PC-3 (cell line): ENCODE measurements around the gene KCNQ2. TPM values are rescaled to one million over a fixed set of nuclear protein-coding genes. Genes with fewer than 3 reads are reported as not detected.

ENCODE experiments used
- ATAC-seq: fragments of 200-7000 bp; cut with Tn5 transposase; 2 replicates; pipeline ENCODE4 v1.9.1; 2020; ENCODE audit warnings: mild to moderate bottlenecking, moderate library complexity
- BruUV-seq: library from RNA; stranded (reverse); fragments of 400-500 nt; replicated peaks from 2 replicates; lab custom pipeline; 2021; lab: Mats Ljungman, UMichigan
- CTCF ChIA-PET: fragments of 300-600 bp; sonication (Branson Sonifier 250); formaldehyde crosslinking; loops from one replicate; lab custom pipeline; 2022; ENCODE audit warnings: antibody characterized with exemption; lab: Charles Lee
- POLR2A ChIA-PET: fragments of 300-600 bp; sonication (Branson Sonifier 250); formaldehyde crosslinking; loops from one replicate; lab custom pipeline; 2022; ENCODE audit warnings: antibody characterized with exemption; ENCODE audit not compliant: unreplicated experiment; lab: Charles Lee
- DNase-seq: peaks from one replicate; pipeline ENCODE4 v3.0.0-alpha.2; 2015
- H2AFZ ChIP-seq: fragments of 300-600 bp; sonication (generic); 2 replicates; pipeline ENCODE4 v1.6.0; 2016; ENCODE audit warnings: antibody characterized with exemption, low read length
- H3F3A ChIP-seq: fragments of 300-600 bp; sonication (generic); one replicate; pipeline ENCODE4 v1.6.0; 2017; ENCODE audit warnings: antibody characterized with exemption, low read length, control low read depth, mild to moderate bottlenecking; ENCODE audit not compliant: unreplicated experiment
- H3K27ac ChIP-seq: fragments of 300-600 bp; sonication (generic); 2 replicates; pipeline ENCODE4 v1.5.1; 2016; ENCODE audit warnings: mild to moderate bottlenecking, low read length
- H3K27me3 ChIP-seq: fragments of 300-600 bp; sonication (generic); 2 replicates; pipeline ENCODE4 v1.6.1; 2016; ENCODE audit warnings: low read length, mixed read lengths
- H3K36me3 ChIP-seq: fragments of 300-600 bp; sonication (generic); 2 replicates; pipeline ENCODE4 v1.6.1; 2016; ENCODE audit warnings: low read depth, mixed run types, low read length, mixed read lengths
- H3K4me1 ChIP-seq: fragments of 300-600 bp; sonication (generic); 2 replicates; pipeline ENCODE4 v1.5.1; 2016; ENCODE audit warnings: low read length; ENCODE audit not compliant: insufficient read depth
- H3K4me2 ChIP-seq: fragments of 300-600 bp; sonication (generic); 2 replicates; pipeline ENCODE4 v1.6.0; 2016; ENCODE audit warnings: low read length
- H3K4me3 ChIP-seq: fragments of 300-600 bp; sonication (generic); 2 replicates; pipeline ENCODE4 v1.5.1; 2016; ENCODE audit warnings: mild to moderate bottlenecking, low read length, mixed read lengths
- H3K79me2 ChIP-seq: fragments of 300-600 bp; sonication (generic); 2 replicates; pipeline ENCODE4 v1.6.1; 2017; ENCODE audit warnings: low read length, mixed read lengths
- H3K9ac ChIP-seq: fragments of 300-600 bp; sonication (generic); 2 replicates; pipeline ENCODE4 v1.6.0; 2016; ENCODE audit warnings: mild to moderate bottlenecking, low read length
- H3K9me2 ChIP-seq: fragments of 300-600 bp; sonication (generic); replicated peaks from 2 replicates; pipeline ENCODE4 v1.6.1; 2016; ENCODE audit warnings: mixed run types, low read length, mixed read lengths
- H3K9me3 ChIP-seq: fragments of 300-600 bp; sonication (generic); 2 replicates; pipeline ENCODE4 v1.6.1; 2016; ENCODE audit warnings: low read length, mixed read lengths
- H4K20me1 ChIP-seq: fragments of 300-600 bp; sonication (generic); 2 replicates; pipeline ENCODE4 v1.6.1; 2016; ENCODE audit warnings: low read length, mixed read lengths
- EZH2 ChIP-seq: fragments of 300-600 bp; sonication (generic); IDR thresholded peaks from one replicate; pipeline ENCODE4 v1.6.1; 2017; ENCODE audit warnings: antibody characterized with exemption, mild to moderate bottlenecking, low read length; ENCODE audit not compliant: unreplicated experiment
- EZH2phosphoT487 ChIP-seq: fragments of 300-600 bp; sonication (generic); IDR thresholded peaks from 2 replicates; pipeline ENCODE4 v1.6.1; 2018; ENCODE audit warnings: mild to moderate bottlenecking, antibody characterized with exemption, low read length, borderline replicate concordance
- intact Hi-C: fragments of 100-400 bp; cut with micrococcal nuclease; formaldehyde crosslinking; loops from 2 replicates; pipeline ENCODE4 v1.9.0; 2023
- total RNA-seq: library from RNA; depleted of rRNA; stranded (reverse); fragments of >200 nt; gene quantifications from 2 replicates; pipeline ENCODE4 v1.2.3, GENCODE V29; 2014
- TF ChIP-seq, protein P1 (sequence below): fragments of 300-600 bp; sonication (generic); conservative IDR thresholded peaks from 2 replicates; pipeline ENCODE4 v1.5.1; 2017; ENCODE audit warnings: antibody characterized with exemption, low read depth, mild to moderate bottlenecking, low read length

The KCNQ2 gene
- total RNA-seq, 1 experiment from 2014 or later, result not detected

DNA sequence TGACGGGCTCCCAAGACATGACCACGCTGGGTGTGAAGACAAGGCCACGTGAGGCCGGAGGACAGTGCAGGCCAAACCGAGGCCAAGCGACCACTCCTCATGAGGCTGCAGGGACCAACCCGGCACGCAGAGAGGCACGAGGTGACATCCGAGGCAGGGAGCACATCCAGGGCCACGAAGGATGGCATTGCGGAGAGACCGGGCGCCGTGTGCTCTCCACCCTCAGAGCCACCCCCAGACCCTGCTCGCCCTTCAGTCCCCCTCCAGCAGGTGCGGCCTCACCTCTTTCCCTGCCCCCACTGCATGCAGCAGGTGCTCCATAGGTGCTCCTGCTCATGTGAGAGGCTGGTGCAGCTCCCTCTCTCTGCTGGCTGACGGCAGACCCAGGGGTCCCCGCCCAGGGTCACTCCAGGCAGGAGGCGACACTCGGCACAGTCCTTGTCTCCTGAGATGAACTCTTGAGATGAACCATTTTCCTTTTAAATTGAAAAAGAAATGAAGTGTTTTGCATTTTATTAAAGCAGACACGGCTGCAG is 77.5 kb downstream of the KCNQ2 start:
- intact Hi-C loops, result no loop called here
- no TSS peak for BruUV-seq
- H3K27me3 ChIP-seq, result peaks cover 34% of the 10 kb centered on the region
- no peaks in the 10 kb centered on the region for H4K20me1 ChIP-seq
- ChIA-PET POLR2A (no interaction called here), CTCF (no interaction called here)
- H3F3A ChIP-seq, result no peaks in the 10 kb centered on the region
- no peak for TF ChIP-seq EZH2phosphoT487
- TF ChIP-seq EZH2, result no peak
- TF ChIP-seq, protein P1, sequence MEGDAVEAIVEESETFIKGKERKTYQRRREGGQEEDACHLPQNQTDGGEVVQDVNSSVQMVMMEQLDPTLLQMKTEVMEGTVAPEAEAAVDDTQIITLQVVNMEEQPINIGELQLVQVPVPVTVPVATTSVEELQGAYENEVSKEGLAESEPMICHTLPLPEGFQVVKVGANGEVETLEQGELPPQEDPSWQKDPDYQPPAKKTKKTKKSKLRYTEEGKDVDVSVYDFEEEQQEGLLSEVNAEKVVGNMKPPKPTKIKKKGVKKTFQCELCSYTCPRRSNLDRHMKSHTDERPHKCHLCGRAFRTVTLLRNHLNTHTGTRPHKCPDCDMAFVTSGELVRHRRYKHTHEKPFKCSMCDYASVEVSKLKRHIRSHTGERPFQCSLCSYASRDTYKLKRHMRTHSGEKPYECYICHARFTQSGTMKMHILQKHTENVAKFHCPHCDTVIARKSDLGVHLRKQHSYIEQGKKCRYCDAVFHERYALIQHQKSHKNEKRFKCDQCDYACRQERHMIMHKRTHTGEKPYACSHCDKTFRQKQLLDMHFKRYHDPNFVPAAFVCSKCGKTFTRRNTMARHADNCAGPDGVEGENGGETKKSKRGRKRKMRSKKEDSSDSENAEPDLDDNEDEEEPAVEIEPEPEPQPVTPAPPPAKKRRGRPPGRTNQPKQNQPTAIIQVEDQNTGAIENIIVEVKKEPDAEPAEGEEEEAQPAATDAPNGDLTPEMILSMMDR, result no peak
- no peak overlapping the region for H3K4me3 ChIP-seq
- ATAC-seq, result no peak
- H3K9ac ChIP-seq, result no peak overlapping the region
- DNase-seq, result no peak
- H3K27ac ChIP-seq, result no peak overlapping the region
- H3K9me2 ChIP-seq, result no peaks in the 10 kb centered on the region
- H3K4me1 ChIP-seq, result no peaks in the 10 kb centered on the region
- H3K9me3 ChIP-seq, result no peaks in the 10 kb centered on the region
- no peaks in the 10 kb centered on the region for H3K79me2 ChIP-seq
- no peak overlapping the region for H2AFZ ChIP-seq
- H3K4me2 ChIP-seq, result no peak overlapping the region
- H3K36me3 ChIP-seq, result no peaks in the 10 kb centered on the region

DNA sequence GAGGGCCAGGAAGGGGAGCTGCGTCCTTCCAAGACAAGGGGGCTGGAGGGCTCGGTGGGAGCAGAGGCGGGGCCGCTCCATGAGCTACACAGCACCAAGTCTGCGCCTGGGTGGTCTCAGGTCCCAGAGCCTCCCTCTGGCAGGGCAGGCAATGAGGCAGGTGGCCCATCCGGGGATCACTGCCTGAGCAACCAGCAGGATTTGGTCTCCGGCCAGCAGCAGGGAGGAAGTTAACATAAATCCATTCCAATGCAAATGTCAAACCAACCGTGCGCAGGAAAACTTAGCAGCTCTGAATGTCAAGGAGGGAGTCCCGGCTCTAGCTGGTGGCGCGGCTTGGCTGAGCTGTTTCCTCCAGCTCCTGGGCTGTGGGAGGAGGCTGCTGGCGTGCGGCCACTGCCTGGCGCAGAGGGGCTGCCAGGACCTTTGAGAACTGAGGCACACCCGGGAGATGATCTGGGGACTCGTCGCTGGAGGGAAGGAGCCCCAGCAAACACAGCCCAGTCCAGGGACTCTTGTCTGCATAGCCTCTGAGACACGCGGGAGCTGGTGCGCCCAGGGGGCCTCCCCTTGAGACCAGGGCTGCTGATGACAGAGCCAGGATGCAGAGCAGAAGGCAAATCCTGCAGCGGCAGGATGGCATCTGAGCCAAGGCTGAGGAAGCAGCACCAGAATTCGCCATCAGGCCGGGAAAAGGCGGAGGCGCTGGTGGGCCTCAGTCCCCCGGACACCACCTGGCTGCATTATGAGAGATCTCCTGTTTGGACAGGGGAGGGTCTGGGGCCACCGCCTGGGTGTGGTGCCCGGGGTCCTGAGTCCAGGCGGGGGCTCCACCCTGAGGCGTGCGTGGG is 78.2 kb downstream of the KCNQ2 start:
- BruUV-seq, result no TSS peak
- TF ChIP-seq EZH2 (no peak), EZH2phosphoT487 (no peak)
- TF ChIP-seq, protein P1, result no peak
- Histone ChIP-seq H3K4me2 (no peak overlapping the region), H3K9ac (no peak overlapping the region), H3K27me3 (peaks cover 34% of the 10 kb centered on the region), H3K9me3 (no peaks in the 10 kb centered on the region), H3K27ac (no peak overlapping the region), H3F3A (no peaks in the 10 kb centered on the region), H3K4me3 (no peak overlapping the region), H2AFZ (no peak overlapping the region), H3K36me3 (no peaks in the 10 kb centered on the region), H3K9me2 (no peaks in the 10 kb centered on the region), H4K20me1 (no peaks in the 10 kb centered on the region), H3K79me2 (no peaks in the 10 kb centered on the region), H3K4me1 (no peaks in the 10 kb centered on the region)
- CTCF ChIA-PET, result no interaction called here
- DNase-seq (peak; percentile 3), ATAC-seq (no peak)
- POLR2A ChIA-PET, result no interaction called here
- intact Hi-C loops, result no loop called here

DNA sequence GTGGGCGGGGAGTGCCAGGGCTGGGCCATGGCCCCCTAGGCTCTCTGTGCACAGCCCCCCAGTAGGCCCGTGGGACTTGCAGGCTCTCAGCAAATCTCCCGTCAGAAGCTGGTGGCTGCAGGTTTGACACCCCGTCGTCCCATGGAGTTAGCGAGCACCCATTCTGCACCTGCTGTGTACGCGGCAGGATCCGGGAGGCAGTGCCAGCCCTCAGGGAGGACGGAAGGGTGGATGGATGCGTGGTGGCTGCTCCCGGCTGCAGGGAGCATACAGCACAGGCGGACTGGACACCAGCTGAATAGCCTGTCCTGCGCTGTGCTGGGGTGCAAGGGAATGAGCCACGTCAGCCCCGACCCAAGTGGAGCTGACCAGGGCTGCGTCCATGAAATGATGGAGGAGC is 78.9 kb downstream of the KCNQ2 start:
- DNase-seq, result no peak
- H4K20me1 ChIP-seq, result no peaks in the 10 kb centered on the region
- no peaks in the 10 kb centered on the region for H3K4me1 ChIP-seq
- ChIA-PET POLR2A (no interaction called here), CTCF (no interaction called here)
- no peaks in the 10 kb centered on the region for H3K9me2 ChIP-seq
- no peak overlapping the region for H3K27ac ChIP-seq
- ATAC-seq, result no peak
- H3K9me3 ChIP-seq, result no peaks in the 10 kb centered on the region
- TF ChIP-seq EZH2 (no peak), EZH2phosphoT487 (no peak)
- TF ChIP-seq, protein P1, result no peak
- no TSS peak for BruUV-seq
- intact Hi-C loops, result no loop called here
- H3K9ac ChIP-seq, result no peak overlapping the region
- peaks cover 36% of the 10 kb centered on the region for H3K27me3 ChIP-seq
- no peak overlapping the region for H2AFZ ChIP-seq
- H3K36me3 ChIP-seq, result no peaks in the 10 kb centered on the region
- no peaks in the 10 kb centered on the region for H3K79me2 ChIP-seq
- H3K4me3 ChIP-seq, result no peak overlapping the region
- no peak overlapping the region for H3K4me2 ChIP-seq
- no peaks in the 10 kb centered on the region for H3F3A ChIP-seq
